CD4-positive, alpha-beta T cell treated with Interleukin-1 beta for 1 hour (primary cell): Measurements from ENCODE around the gene UBE2V1.
"Not testable (repeated sequence)": the region's sequence is repeated elsewhere in the genome, so short reads cannot be mapped to it uniquely, and the experiment has no call there.

Experiments
- DNase-seq, 2 donors: peaks; one replicate each; pipeline ENCODE4 v3.0.0-alpha.2; 2020 to 2022

UBE2V1 gene

GRCh38 chr20:50136822-50137599 is 24.1 kb upstream of the UBE2V1 start:
- DNase-seq, result no peak

- DNase-seq, result not testable (repeated sequence)
These were observed 22.2 kb upstream of the UBE2V1 start for GRCh38 chr20:50135157-50135556.

GRCh38 chr20:50133474-50134217 is 20.7 kb upstream of the UBE2V1 start:
- no peak for DNase-seq

DNA sequence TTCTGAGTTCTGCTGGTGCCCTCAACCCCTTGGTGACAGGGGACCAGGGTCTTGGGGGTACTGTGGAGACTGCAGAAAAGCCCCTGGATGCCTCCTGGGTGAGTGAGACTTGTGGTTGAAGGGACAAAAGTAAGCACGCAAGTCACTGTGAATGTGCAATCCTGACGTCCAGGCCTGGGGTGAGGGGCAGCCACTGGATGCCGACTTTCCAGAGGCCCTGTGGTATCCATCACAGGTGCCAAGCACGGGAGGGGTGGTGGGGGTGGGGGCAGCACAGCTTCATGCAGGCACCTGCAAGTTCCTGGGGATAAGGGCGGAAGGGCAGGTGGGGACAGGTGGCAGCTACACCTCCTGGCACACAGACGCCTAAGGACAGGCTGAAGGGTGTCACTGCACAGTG is 20.1 kb upstream of the UBE2V1 start:
- DNase-seq, result no peak

DNA sequence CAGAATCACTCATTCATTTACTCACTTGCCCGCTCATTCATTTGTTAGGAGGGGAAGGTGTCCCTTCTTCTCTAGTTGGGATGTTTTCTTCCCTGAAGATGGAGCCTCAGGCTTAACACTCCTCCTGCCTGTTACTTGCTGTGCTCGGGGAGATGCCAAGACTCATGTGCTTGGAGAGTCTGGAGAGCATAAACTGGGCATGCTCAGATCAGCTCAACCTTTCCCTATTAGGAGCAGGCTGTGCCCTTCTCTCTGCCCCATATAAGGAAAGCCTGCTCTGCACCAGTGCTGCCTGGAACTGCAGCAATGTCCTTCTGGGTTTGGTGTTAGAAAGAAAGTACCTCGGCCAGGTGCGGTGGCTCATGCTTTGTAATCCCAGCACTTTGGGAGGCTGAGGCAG is 18.0 kb upstream of the UBE2V1 start:
- DNase-seq, result no peak

DNA sequence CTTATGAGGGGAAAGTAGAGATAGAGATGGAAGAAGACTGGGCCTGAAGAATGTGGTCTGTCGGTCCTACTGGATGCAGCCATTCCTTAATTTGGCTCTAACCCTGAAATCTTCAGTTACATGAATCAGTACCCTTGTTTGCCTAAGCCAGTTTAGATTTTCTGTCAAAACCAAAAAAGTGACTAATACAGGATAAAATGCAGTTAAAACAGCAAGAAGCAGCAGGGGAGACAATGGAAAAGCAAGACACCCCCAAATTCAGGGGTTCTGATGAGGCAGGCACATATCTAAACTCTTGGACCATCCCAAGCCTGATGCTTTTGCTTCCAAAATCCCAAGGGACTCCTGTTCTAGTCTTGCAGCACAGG is 17.4 kb upstream of the UBE2V1 start:
- DNase-seq, result no peak

- no peak for DNase-seq
These were observed 16.9 kb upstream of the UBE2V1 start for GRCh38 chr20:50129662-50130355.

DNA sequence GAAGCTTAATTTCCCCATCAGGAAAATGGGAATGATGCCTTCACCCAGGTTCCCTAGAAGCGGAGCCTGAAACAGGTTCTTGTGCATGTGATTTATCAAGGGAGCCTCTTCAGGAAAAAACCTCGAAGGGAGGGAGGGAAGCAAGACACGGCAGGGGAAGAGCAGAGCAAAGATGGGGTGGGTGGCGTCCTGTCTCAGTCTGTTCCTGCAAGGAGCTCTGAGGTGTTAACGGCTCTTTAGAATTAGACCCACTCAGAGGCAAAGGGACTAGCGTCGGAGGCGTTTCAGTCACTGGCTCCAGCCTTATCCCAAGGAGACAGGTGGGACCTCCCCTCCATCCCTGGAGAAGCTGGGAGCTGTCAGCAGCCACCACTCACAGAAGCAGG is 15.6 kb upstream of the UBE2V1 start:
- DNase-seq, result no peak

DNA sequence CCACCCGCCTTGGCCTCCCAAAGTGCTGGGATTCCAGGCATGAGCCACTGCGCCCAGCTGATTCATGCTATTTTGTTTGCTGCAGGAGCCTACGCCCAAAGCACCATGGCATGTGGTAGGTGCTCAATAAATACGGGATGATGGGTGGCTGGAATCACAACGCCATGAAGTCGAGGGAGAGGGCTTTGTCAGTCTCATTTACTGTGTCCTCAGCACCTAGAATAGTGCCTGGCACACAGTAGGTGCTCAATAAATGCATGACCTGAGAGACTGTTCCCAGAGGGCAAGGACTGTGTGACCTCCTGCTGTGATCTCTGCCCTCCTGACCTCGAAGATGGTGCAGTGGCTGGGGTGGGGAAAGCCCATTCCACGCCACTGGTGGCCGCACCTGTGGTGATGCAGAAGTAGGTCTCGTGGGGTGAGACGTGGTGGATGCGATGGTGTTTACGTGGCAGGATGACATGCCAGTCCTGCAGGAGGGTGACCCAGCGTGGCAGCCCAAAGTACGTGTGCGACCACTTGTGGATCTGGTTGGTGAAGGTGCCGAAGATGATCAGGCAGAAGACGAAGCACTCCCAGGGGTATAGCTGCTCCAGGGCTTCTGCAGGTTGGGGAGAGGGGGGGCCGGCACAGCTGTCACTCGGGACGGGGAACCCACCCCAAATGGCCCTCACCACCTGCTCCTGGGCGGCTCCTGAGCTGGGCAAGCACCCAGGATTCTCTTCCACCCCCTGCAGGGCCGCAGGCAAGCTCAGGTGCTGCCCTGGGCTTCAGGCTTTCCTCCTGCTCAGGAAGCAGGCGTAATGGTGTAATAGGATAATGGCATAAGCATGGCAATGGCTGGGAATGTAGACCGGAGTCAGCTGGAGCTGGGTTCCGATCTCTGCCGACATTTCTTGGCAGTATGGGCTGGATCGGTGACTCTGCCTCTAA is 14.9 kb upstream of the UBE2V1 start:
- no peak for DNase-seq

GRCh38 chr20:50126662-50127061 is 13.7 kb upstream of the UBE2V1 start:
- DNase-seq, result no peak

DNA sequence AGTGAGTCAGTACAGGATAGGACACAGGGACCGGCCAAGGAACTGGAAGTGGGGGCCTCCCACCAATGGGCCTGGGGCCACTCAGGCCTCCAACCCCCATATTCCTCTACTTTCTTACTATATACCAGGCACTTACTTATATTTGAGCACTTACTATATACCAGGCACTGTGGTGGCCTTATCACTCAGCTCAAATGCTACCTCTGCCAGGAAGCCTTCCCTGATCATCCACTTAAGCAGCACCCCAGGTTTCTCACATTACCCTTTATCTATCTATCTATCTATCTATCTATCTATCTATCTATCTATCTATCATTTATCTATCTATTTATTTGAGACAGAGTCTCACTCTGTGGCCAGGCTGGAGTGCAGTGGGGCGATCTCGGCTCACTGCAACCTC is 12.3 kb upstream of the UBE2V1 start:
- DNase-seq, result no peak

DNA sequence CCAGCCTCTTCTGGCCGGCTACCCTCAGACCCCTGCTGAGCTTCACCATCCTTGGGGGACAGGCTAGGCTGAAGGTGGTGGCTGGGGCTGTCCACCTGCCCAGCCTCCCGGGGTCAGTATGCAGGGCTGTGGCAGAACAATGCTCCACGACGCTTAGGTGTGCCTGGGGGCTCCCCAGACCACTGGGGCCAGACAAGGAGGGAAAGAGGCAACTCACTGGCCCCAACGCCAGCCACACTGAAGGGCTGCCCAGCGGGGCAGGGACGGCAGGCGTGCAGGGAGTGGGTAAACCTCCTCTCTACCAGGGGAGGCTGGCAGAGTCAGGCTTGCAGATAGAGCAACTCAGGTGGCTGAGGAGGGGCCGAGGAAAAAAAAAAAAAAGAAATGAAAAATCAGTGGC is 11.5 kb upstream of the UBE2V1 start:
- no peak for DNase-seq

DNA sequence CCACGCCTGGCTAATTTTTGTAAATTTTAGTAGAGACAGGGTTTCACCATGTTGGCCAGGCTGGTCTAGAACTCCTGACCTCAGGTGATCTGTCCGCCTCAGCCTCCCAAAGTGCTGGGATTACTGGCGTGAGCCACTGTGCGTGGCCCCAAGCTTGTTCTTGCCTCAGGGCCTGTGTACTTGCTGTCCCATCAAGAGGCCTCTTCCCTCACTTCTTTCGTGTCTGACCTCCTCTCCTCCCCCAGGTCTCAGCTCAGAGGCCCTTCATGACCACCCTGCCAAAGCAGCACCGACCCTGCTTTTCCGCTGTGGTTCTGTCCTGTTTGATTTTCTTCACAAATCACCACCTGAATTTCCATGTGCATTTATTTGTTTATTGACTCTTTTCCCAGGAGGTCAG is 10.5 kb upstream of the UBE2V1 start:
- DNase-seq, result no peak

GRCh38 chr20:50122763-50123162 is 9.8 kb upstream of the UBE2V1 start:
- DNase-seq, result no peak

GRCh38 chr20:50121858-50122271 is 8.9 kb upstream of the UBE2V1 start:
- DNase-seq, result no peak

- peak; percentile 69 to 76 for DNase-seq
These were observed 8.2 kb upstream of the UBE2V1 start for GRCh38 chr20:50120935-50121693.

GRCh38 chr20:50118203-50118602 is 5.3 kb upstream of the UBE2V1 start:
- DNase-seq, result no peak

DNA sequence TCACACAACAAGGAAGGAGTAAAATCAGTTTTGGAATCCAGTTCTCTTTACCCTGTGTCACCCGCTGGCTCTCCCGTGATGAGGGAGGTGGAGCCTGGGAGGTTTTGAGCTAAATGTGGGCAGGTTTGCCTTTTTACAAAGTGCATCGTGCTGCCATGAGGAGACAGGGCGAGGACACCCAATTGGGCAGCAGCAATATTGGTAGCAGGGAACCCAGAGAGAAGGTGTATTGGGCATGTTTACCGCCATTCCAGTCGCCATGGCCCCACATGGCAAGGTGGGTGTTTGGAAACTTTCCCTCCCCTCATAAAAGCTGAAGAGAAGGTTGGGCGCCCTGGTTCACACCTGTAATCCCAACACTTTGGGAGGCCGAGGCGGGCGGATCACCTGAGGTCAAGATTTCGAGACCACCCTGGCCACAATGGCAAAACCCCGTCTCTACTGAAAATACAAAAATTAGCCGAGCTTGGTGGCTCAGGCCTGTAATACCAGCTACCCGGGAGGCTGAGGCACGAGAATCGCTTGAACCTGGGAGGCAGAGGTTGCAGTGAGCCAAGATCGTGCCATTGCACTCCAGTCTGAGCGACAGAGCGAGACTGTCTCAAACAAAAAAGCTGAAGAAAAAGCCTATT is 3.5 kb upstream of the UBE2V1 start:
- DNase-seq, result no peak

- DNase-seq, result peak; percentile 91
These were observed 2.8 kb upstream of the UBE2V1 start for GRCh38 chr20:50115591-50116367.

DNA sequence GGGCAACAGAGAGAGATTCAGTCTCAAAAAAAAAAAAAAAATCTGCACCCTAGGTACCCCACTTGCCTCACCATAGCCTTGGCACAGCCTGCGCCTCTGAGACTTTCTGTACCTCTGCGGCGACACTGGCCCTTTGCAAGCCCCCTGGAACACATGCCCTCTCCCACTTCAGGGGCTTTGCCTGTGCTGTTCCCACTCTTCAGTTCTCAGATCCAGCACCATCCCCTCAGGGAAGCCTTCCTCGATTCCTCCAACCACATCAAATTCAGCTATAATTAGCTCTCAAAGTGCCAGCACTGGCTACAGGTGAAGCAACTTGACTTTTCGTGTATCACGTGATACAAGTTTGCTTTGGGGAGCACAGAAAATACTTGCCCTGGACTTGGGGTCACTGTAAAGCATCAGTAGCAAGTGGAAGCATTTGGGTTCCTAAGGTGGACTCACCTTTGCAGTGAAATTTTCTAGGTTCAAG is 2.1 kb upstream of the UBE2V1 start:
- DNase-seq, result no peak
